SKM-1 treated with dmso at 0.1 percent for 144 hours (cell line): Measurements from ENCODE around the gene ATE1.
"Not testable (repeated sequence)": the region's sequence is repeated elsewhere in the genome, so short reads cannot be mapped to it uniquely, and the experiment has no call there.

Source experiments
- DNase-seq: peaks from one replicate; lab custom pipeline; 2025; ENCODE audit not compliant: unreplicated experiment; lab: John Stamatoyannopoulos, UW

ATE1 gene

GRCh38 chr10:121702351-121703320, 225.2 kb downstream of the ATE1 start:
- peak; percentile 22 for DNase-seq

- DNase-seq: no peak
Measured at GRCh38 chr10:121700416-121700815, 227.4 kb downstream of the ATE1 start.

DNA sequence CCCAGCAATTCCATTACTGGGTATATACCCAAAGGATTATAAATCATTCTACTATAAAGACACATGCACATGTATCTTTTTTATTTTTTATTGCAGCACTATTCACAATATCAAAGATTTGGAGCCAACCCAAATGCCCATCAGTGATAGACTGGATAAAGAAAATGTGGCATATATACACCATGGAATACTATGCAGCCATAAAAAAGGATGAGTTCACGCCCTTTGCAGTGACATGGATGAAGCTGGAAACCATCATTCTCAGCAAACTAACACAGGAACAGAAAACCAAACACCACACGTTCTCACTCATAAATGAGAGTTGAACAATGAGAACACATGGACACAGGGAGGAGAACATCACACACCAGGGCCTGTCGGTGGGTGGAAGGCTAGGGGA, 228.1 kb downstream of the ATE1 start:
- DNase-seq: not testable (repeated sequence)

DNA sequence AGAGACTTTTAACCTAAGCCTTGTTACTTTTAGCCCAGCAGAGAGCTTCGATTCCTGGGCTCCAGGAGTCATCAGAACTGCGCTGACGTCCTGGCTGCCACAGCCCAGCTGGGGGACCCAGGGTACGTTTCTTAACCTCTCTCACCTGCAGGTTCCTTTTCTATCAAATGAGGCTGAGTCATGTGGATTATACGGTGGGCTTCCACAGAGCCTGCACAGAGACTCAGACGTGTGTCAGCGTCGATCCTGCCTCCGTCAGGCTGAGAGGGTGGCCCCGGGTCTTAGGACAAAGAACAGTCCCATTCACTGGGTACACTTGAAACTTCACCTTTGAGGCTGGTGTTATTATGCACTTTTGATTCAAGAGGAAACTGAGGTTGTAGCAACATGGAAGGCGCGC, 228.9 kb downstream of the ATE1 start:
- no peak for DNase-seq

DNA sequence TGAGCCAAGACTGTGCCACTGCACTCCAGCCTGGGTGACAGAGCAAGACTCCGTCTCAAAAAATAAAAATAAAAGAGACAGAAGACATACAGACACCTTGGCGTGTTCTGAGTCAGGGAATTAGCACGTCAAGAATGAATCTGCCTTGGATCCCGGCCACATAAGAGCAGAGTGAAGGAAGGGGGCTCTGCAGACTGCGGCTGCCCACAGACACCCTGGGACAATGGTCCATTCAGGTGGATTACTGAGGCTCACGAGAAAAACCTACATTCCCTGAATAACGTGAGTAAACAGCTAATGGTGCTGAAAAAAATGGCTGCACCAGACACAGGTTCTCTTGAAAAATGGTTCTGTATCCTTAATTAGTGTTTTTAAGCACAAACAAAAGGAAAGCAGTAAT, 229.5 kb downstream of the ATE1 start:
- DNase-seq: no peak

DNA sequence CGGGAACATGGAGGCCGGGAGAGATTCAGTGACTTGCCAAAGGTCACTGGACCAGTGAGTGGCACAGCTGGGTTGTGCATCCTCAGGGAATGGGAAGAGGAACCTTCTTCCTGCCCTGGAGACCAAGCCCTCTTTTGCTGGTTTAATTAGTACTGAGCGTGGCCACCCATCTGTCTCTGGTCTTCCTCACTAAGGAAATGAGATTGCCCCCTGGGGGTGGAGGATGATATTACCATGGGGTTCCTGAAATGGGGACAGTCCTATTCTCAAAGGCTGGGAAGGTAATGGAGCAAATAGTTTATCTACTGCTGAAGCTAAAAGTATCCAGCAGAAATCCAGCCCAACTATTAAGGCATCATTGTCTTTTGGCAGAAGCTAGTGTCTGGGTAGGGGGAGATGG, 231.0 kb downstream of the ATE1 start:
- DNase-seq: peak; percentile 25

DNA sequence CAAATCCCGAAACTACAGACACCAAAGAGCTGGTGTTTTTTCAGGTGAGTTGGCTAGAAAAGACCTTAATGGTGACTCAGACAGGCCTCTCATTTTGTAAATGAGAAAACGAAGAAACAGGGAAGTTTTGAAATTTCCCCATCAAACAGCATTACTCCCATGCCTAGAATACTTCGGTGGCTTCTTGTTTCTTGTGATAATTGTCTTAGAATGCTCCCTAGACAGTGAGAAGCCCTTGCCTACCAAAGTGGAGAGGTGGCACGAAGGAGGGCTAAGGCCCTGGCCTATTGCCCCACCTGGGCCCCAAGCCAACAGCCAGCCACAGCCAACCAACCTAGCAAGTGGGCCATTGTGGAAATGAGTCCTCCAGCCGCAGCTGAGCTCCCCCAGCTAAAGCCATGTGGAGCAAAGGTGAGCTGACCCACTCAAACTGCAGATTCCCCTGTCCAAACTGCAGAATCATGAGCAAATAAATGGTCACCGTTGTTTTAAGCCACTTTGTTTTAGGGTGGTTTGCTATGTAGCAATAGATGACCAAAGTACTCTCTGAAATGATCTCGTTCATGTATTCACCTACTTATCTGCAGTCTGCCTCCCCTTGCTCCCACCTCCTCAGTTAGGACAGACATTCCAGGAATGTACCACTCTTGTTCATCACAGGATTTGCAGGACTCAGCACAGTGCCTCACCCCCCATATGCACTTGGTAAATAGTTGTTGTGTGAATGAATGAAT, 231.9 kb downstream of the ATE1 start:
- DNase-seq: no peak

DNA sequence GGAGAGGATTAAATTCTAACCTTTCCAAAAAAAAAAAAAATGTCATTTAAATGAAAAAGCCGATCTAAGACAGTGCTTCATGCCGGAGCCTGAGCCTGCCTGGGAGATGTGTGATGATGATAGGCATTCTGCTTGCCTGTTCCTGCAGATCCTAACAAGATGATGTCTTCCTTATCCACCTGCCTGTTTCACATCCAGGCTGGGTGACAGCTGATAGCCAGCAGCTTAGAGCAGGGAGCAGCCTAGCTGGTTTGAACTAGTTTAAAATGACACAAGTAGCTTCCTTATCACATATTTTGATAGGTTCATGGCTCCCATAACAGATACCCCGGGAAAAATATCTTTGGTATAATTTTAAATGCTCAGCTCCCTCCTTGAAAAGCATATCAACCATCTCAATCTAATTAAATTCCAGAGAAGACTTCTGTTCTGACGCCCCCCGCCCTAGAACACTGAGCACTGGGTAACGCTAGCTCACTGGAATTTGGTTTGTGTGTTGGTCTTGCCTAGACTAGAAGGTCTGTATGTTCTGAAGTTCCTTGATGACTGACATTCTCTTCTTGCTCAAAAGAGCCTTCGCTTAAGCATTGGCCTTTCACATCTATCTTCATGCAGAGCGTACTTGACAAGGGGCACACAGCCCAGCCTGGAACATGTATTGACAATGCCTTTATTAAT, 232.7 kb downstream of the ATE1 start:
- DNase-seq: no peak

DNA sequence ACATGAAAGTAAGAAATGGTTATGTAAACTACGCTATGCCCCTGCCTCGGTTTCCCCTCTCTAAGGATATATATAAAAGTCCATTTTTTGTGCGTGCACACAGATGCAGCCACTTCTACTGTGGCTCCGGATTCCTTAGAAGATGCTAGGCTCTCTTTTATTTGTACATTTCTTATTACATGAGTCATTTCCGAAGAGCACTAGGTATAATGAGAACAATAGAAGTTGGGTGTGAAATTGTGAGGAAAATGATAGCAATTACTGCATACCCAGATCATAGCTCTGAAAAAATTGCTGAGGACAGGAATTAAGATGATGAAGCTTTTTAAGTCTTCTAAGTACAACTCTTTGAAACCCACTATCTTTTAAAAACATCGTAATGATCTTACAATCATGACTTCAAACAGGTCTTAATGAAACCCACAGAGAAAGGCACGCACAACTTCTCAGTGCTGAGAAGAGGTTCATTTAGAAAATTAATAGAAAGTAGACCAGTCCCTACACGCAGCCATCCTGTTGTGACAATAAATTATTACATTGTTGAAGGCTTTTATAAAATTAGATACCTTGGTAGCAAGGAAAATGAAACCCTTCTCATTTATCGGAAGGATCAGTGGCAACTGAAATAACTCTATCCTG, 233.4 kb downstream of the ATE1 start:
- no peak for DNase-seq

DNA sequence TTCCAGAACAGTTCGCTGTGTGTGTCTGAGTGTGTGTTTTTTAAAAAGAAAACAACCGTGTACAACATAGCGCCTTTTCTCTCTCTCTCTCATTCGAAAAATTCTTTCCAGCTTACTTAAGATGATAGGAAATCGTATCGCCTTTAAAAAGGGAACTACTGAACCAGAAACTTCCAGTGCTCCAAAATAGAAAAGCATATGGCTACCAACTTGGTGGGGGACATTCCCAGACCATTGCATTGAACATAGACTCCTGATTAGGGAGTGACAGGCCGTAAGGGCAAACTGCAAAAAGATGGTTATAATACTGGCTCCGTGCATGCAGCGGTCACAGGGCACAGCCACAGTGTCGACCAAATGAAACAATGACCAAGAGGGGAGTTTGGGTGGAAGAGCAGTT, 235.2 kb downstream of the ATE1 start:
- DNase-seq: no peak

- DNase-seq: no peak
Measured at GRCh38 chr10:121690970-121691369, 236.9 kb downstream of the ATE1 start.
